Measurements from ENCODE around the gene CCL23. TPM values are rescaled to one million over a fixed set of nuclear protein-coding genes. Genes with fewer than 3 reads are reported as not detected.

CCL23 gene
- not detected in 2 replicates for total RNA-seq

- POLR2A ChIA-PET, result interaction anchor here (1.5 kb wide), 1 partner anchor 73 kb away, joined by 3 read pairs; the partner anchor contains the start of gene CCL3
- Mint-ChIP-seq H3K27ac (no peak within 1 kb of the TSS), H3K4me1 (peaks cover 17% of the 10 kb centered on the region), H3K27me3 (peaks cover 3% of the 10 kb centered on the region), H3K4me3 (peak within 1 kb of the TSS; percentile 11), H3K9me3 (no peaks in the 10 kb centered on the region), H3K36me3 (ENCODE audit: low read depth) (no peaks in the 10 kb centered on the region)
- TF ChIP-seq, protein P1, sequence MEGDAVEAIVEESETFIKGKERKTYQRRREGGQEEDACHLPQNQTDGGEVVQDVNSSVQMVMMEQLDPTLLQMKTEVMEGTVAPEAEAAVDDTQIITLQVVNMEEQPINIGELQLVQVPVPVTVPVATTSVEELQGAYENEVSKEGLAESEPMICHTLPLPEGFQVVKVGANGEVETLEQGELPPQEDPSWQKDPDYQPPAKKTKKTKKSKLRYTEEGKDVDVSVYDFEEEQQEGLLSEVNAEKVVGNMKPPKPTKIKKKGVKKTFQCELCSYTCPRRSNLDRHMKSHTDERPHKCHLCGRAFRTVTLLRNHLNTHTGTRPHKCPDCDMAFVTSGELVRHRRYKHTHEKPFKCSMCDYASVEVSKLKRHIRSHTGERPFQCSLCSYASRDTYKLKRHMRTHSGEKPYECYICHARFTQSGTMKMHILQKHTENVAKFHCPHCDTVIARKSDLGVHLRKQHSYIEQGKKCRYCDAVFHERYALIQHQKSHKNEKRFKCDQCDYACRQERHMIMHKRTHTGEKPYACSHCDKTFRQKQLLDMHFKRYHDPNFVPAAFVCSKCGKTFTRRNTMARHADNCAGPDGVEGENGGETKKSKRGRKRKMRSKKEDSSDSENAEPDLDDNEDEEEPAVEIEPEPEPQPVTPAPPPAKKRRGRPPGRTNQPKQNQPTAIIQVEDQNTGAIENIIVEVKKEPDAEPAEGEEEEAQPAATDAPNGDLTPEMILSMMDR (IDR thresholded peaks at IDR 0.05), result no peak
- CTCF ChIA-PET, result interaction anchor here (0.8 to 1.1 kb wide), 2 partner anchors 42 to 129 kb away, joined by 3 to 4 read pairs; no protein-coding TSS in a partner anchor
- intact Hi-C loops (cut with micrococcal nuclease), result no loop called here
- no peak for DNase-seq
- peak; percentile 18 for ATAC-seq (ENCODE audit: low read depth)
These were observed at the start of gene CCL23 for GRCh38 chr17:36017799-36018198. TSS of gene CCL23 (minus strand) at chr17:36017972. CDS start at chr17:36017897, 75 bp downstream.

- Mint-ChIP-seq H3K36me3 (ENCODE audit: low read depth) (no peaks in the 10 kb centered on the region), H3K4me3 (no peak overlapping the region), H3K4me1 (peaks cover 5% of the 10 kb centered on the region), H3K27me3 (peaks cover 3% of the 10 kb centered on the region), H3K27ac (no peak overlapping the region), H3K9me3 (no peaks in the 10 kb centered on the region)
- TF ChIP-seq, protein P1 (IDR thresholded peaks at IDR 0.05), result no peak
- ChIA-PET POLR2A (no interaction called here), CTCF (interaction anchor here (2.2 kb wide), 1 partner anchor 82 kb away, joined by 5 read pairs; no protein-coding TSS in a partner anchor)
- ATAC-seq (ENCODE audit: low read depth), result no peak
- DNase-seq, result no peak
- intact Hi-C loops (cut with micrococcal nuclease), result no loop called here
These were observed 48.7 kb upstream of the CCL23 start for GRCh38 chr17:36066365-36066985.

- Mint-ChIP-seq H3K27ac (no peak within 1 kb of the TSS), H3K9me3 (no peaks in the 10 kb centered on the region), H3K27me3 (peaks cover 3% of the 10 kb centered on the region), H3K4me3 (no peak within 1 kb of the TSS), H3K36me3 (ENCODE audit: low read depth) (no peaks in the 10 kb centered on the region), H3K4me1 (peaks cover 5% of the 10 kb centered on the region)
- TF ChIP-seq, protein P1 (IDR thresholded peaks at IDR 0.05), result no peak
- no peak for DNase-seq
- CTCF ChIA-PET, result interaction anchor here (1.0 to 1.6 kb wide), 2 partner anchors 8 to 88 kb away, joined by 5 to 6 read pairs; no protein-coding TSS in a partner anchor
- intact Hi-C loops (cut with micrococcal nuclease), result no loop called here
- no peak for ATAC-seq (ENCODE audit: low read depth)
- POLR2A ChIA-PET, result no interaction called here
These were observed 46.2 kb upstream of the CCL23 start, which contains the start of gene CCL18 for GRCh38 chr17:36063786-36064541. TSS of gene CCL18 (plus strand) at chr17:36064272. CDS start at chr17:36064343, 71 bp downstream.

DNA sequence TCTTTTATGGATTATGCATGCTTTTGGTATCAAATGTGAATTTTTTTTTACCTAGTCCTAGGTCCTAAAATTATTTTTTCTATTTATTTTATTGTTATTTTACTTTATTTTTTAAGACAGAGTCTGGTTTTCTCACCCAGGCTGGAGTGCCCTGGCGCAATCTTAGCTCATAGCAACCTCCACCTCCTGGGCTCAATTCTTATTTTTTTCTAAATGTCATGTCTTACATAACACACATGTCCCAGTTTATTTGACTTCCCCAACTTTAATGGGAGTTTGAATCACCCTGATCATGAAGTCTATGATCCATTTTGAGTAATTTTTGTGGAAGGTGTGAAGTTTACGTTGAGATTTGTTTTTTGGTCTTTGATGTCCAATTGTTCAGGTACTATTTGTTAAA is 43.0 kb upstream of the CCL23 start:
- intact Hi-C loops (cut with micrococcal nuclease), result no loop called here
- Mint-ChIP-seq H3K27ac (no peak overlapping the region), H3K27me3 (peaks cover 3% of the 10 kb centered on the region), H3K9me3 (no peaks in the 10 kb centered on the region), H3K4me3 (no peak overlapping the region), H3K4me1 (peaks cover 5% of the 10 kb centered on the region), H3K36me3 (ENCODE audit: low read depth) (no peaks in the 10 kb centered on the region)
- DNase-seq (no peak), ATAC-seq (ENCODE audit: low read depth) (no peak)
- TF ChIP-seq, protein P1 (IDR thresholded peaks at IDR 0.05), result no peak
- POLR2A ChIA-PET, result no interaction called here
- CTCF ChIA-PET, result no interaction called here

GRCh38 chr17:36059406-36059805 is 41.6 kb upstream of the CCL23 start:
- H3K27me3 Mint-ChIP-seq, result peaks cover 3% of the 10 kb centered on the region
- H3K36me3 Mint-ChIP-seq (ENCODE audit: low read depth), result no peaks in the 10 kb centered on the region
- H3K4me3 Mint-ChIP-seq, result no peak overlapping the region
- no peak overlapping the region for H3K27ac Mint-ChIP-seq
- TF ChIP-seq, protein P1 (IDR thresholded peaks at IDR 0.05), result no peak
- intact Hi-C loops (cut with micrococcal nuclease), result no loop called here
- H3K9me3 Mint-ChIP-seq, result no peaks in the 10 kb centered on the region
- DNase-seq, result no peak
- ChIA-PET CTCF (no interaction called here), POLR2A (no interaction called here)
- peaks cover 5% of the 10 kb centered on the region for H3K4me1 Mint-ChIP-seq
- ATAC-seq (ENCODE audit: low read depth), result no peak
